Bone marrow (tissue), 2 donors: ENCODE measurements around the gene ANO2.
"Not testable (repeated sequence)": the region's sequence is repeated elsewhere in the genome, so short reads cannot be mapped to it uniquely, and the experiment has no call there.

Source experiments
- DNase-seq, 2 donors: peaks; one replicate each; lab custom pipeline; 2025; lab: John Stamatoyannopoulos, UW

The ANO2 gene

DNA sequence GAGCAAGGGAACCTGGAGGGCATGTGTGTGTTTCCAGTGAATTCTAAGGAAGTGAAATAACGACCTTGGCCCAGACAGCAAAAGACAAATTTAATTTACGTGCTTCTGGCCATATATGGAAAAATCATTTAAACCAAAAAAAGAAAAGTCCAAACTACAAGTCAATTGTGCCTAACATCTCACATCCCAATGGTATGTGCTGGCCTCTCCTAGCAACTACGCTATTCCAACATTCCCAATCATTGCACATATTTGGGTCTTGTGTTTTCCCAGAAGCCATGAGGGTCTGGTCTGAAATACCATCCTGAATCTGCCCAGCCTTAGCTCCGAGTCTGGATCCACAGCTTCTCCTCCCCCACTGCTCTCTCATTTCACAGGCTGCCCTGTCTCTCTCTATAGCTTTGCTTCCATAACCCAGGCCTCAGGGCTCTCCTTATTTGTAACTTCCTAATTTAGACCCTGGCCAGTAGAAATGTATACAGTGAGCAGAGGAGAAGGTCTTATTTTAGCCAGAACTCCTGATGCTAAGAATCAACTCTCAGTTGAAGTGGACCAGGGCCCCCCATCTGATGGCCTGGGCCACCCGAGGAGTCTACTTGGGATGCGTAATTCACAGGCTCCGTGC, 224.6 kb downstream of the ANO2 start:
- DNase-seq = no peak

DNA sequence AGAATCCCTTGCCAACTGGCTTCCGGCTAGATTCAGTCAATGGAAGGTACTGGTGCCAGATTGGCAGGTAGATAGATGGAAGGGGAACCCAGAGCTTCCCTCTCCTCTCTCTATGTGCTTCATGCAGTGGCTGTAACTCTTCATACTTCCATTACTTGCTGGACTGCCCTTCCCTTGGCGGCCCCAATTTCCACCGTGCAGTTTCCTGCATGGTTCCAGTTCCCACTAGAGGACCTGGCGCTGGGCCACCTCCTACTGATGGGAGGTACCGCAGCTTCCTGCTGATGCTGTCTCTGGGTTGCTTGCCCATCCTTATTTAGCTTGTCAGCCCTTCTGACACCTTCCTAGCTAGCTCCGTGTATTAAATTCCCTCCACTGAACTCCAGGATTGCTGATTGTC, 226.4 kb downstream of the ANO2 start:
- no peak for DNase-seq

DNA sequence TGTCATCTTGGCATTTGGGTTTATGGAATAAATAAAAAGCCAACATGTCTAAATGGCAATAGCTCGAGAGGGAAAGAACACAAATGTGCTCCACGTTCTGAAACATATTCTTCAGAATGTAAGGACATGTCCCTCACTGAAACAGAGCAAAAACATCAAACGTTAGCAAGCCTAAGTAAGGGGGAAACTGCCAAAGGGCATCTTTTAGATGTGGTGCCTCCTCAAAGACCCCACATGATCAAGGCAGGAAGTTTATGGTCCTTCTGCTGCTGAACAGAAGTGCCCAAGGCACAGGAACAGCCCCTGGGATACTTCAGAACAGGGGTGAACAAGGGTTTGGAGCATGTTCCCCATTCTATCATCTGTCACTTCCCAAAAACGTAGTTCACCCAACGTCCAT, 227.0 kb downstream of the ANO2 start:
- no peak for DNase-seq

DNA sequence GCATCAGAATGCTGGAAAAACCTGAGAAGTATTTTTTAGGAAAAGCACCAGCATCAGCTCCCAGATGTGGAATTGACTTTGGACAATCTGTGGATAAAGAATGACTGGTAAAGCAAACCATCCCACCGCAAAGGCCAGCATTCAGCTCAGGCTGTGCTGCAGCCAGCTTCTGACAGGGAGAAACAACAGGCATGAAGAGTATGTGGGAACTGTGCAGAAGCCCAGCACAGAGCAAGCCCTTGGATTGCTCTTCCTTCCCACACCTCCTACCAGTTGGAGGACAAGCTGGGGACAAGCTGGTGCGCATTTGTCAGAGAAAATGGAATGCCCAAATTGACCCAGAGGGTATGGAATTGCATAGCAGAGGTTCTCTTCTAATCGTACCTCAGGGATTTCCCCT, 228.1 kb downstream of the ANO2 start:
- DNase-seq = no peak

DNA sequence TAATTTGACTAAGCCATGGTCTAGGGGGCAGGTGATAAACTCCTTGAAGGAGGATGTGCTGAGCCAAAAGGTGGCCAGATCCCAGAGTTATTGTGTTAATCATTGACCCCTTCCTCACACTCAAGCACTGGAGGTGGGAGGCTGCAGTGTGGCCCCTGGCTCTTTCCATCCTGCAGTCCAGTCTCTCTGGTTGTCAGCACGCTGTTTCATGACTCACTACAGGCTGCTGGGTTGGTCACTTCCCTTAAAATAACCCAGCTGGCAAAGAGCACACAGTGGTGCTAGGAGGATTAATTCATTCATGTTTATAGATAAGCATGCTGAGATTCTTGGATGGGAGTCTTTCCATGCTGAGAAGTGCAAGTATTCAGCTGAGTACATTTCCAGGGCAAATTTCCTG, 228.9 kb downstream of the ANO2 start:
- no peak for DNase-seq

DNA sequence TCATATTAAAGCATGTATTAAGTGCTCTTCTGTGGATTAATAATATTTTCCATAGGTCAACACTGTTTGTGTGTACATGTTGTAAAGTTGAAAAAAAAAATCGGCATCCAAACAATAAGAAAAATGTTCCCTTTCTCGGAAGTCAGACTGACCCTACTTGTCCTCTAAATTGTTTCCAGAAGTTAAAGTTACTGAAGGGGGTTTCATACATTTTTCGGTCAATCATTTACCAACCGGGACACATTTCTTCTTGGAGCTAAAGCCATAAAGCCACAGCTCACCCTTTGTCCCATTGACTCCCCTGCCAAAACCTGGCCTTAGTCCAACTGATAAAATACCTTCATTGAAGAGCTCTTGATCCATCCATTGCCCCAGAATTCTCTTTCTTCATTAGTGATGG, 230.0 kb downstream of the ANO2 start:
- DNase-seq = no peak

DNA sequence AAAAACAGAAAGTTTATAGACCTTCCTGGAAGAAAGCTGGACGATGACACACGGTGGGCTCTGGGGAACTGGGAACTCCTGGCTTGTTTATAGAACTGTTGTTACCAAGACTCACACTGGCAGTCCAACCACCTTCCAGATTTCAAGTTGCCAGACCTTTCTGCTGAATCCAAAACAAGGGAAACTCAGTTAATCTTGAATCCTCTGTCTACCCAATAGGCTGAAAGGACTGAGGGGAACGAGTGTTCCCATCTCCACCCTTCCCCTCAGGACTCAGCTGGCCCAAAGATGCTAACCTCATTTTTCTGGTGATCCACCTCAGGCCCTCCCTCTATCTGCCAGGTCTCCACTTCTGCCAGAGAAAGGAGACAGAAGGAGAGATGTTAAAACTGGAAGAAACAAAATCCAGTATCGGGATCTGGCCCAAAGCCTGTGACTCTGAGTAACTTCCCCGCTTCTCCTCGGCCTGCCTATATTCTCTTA, 231.4 kb downstream of the ANO2 start:
- no peak for DNase-seq

DNA sequence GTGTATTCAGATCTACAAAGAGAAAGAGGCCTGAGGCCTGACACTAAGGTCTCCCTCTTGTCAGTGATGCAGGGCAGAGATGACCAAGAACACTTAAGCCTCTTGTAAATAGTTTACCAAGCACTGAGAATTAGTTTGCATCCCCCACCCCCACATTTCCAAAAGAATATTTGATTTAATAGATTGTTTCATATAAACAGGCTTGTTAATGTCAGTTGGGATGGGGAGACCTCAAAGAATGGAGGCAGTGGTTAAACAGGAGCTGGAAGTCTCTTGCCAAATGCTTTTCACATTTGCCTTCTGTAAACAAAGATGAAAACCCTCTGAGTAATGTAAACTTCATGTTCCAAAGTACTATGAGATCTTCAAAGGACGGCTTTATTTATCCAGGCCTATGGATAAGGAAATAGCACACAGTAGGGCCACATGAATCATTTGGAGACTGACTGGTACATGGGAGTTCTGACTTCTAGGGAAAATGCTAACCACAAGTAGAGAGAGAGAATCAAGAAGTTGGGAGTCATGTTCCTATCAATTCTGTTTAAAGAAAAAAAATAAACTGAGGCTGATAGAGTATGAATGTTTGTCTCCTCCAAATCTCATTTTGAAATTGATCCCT, 234.7 kb downstream of the ANO2 start:
- DNase-seq = no peak

DNA sequence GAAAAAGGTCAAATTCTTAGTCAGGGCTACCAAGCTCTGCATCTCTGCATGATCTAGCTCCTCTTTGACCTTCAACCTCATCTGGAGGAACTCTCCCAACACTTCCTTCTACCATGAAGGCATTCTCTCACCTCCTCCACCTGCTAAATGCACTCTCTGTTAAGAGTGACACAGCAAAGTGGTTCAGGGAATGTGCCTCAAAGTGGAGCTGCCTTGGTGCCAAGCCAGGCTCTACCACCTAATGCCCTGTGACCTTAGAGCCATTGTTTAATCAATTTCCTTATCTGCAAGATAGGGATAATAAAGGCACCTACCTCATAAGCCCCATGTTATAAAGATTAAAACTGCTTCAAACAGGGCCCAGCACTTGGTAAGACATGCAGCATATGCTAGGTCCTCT, 236.7 kb downstream of the ANO2 start:
- DNase-seq = no peak

DNA sequence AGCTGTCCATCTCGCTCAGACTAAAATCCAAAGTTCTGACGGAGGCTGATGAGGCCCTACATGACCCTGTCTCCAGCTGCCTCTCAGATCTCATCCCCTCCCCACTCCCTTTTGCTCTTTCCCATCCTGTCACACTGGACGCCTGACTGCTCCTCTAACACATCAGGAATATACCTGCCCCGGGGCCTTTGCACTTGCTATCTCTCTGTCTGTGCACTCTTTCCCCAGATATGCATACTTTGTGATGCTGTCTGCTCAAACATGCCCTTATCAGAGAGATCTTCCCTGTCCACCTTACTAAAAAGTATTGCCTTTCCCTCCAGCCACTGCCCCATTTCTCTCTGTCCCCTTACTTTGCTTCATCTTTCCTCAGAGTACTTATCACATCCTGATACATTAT, 238.8 kb downstream of the ANO2 start:
- DNase-seq = no peak

DNA sequence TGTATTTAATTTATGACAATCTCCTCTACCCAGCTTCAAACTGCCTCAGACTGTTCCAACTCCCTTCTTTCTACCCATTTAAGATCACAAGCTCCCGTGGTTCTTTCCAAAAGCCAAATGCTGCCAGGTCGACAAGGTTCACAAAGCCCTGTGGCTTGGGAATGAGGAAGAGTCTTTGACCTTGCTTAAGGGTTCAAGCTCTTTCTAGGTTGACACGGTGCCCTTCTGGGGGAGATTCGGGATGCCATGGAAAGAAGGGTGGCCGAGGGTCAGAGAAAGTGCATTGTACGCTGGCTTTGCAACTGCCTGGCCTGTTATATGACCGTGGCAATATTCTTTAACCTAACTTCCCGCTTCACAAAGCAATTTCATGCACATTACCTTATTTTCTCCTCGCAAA, 239.3 kb downstream of the ANO2 start:
- no peak for DNase-seq

DNA sequence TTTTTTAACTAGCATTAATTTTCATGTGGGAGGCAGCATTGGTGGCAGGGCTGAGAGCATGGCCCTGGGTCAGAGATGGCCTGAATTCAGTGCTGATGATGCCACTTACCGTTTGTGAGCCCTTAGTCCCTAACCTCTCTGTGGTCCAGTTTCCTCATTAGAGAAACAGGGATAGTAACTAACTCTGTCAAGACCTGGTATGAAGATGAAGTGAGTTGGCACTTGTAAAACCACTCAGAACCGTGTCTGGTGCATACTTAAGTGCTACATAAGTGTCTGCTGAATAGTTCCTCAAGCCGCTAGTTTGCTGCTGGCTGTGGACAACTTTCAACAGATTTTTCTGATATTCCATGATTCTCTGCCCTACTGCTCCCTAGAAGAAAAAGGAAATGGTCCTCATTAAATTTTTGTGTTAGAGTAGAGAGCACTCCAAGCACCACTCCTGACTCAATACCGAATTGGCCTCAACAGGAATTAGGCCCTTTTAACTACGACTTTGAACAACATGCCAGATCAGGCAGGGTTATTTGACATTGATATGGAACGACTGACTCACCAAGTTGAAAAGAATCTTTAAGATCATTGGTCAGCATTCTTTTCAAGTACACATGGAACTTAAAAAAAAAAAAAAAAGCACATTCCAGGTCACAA, 250.2 kb downstream of the ANO2 start:
- DNase-seq = no peak

DNA sequence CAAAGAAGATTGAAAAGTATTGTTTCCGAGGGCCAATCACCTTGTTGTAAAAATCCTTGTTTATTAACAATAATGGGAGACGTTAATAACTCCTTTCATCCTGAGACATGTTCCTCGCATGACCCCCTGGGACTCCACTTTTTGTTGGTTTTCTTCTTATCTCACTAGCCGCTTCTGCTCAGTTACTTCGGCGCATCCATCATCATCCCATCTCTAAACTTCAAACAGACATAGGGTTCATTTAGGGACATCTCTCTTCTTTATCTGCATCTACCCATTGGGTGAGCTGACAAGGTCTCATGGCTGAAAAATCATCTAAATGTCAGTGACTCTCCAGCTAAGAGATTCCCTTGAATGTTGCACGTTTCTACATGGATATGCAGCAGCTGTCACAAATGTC, 252.2 kb downstream of the ANO2 start:
- DNase-seq = no peak

DNA sequence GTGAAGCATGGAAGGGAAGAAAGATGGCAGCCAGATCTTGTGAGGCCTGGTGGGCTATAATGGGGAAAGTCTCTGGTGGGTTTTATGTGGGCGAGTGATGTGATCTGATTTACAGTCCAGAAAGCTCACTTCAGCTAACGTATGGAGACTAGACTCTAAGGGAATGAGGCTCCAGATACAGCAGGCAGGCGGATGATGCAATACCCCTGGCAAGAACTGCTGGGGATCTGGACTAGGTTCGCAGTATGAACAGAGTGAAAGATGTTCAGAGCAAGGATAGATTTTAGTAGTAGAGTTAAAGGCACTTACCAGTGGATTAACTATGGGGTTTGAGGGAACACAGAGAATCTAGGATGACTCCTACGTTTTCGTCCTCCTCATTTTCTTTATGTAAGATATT, 253.1 kb downstream of the ANO2 start:
- DNase-seq = no peak

DNA sequence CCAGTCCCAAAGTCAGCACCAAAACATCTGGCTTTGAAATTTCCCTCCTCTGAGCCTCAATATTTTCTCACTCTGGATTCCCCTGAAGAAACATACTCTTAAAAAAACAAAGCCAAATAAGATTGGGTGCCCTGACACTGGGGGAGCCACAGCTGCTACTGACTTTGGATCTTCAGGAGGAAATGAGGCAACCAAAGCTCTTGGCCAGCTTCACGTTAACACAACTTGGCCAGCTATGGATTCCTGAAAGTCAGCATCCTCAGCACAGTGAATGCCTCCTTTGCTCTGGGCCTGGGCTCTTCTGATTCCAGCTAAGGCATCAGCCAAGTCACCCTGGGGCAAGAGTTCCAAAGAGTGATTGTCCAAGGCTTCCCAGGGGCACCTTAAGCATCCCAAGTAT, 254.8 kb downstream of the ANO2 start:
- no peak for DNase-seq

DNA sequence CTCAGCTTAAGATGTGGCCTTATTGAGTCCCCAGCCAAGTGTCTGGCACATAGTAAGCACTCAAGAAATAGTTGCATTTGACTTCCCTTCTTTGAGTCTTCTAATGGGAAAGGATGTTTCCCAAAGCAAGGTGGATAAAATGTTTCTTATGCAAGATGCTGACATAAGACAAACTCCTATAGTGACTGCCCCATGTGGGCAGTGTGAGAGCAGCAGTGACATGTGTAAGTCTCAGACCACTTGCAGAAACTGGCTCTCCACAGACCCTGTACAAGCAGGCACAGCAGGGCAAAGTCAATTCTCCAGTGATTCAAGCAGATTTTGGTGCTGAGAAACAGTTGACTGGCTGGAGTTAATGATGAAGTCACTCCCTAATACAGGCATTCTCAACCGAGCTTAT, 255.3 kb downstream of the ANO2 start:
- DNase-seq = no peak

DNA sequence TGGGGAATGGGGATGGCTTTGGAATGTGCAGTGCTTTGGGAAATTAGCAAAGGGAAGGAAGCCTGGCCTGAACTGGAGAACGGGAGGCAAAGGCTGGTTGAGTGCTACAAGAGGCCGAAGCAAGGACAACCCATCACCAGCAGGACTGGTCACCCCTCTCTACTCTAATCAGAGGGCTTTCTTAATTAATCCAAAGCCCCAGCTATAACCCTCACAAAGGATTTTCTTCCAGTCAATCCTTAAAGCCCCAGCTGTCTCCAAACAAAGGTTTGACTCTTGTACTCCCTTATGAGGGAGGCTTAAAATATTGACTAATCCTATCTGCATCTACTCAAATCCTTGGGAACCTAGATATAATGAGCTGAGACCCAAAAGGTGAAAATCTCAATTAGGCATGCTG, 256.8 kb downstream of the ANO2 start:
- no peak for DNase-seq

DNA sequence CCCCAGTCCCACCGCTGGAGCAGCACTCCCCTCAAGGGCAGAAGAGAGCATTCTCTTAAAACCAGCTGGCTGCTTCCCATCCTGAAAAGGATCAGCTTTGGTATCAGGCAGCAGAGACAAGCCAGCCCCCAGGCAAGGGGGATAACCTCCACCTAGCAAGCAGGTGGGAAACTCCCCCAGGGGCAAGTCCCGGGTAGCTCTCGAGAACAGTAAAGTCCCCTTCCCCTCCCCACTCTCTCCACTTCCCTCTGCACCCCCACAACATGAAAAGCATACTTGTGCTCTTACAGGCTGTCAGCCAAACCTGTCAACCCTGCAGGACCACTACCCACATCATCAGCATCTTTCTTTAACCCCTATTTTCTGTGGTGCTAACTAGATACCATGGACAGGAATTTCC, 259.1 kb downstream of the ANO2 start:
- DNase-seq = no peak

DNA sequence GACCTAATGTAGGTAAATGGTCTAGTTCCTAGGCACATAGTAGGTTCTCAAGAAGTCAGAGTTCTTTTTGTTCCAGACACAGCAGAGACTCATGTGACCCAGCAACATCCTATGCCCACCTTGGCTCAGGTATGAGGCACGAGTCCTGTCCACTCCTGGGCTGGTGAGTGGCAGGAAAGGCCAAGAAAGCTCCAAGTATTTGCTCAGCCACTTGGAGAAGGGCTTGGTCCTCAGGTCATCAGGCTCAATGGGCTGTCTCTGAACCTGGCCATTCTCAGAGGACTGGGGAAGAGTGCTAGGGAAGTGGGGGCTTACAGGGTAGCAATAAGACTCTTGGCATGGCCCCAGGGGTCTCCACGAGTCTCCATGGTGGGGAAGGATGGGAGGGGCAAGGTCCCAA, 260.1 kb downstream of the ANO2 start:
- DNase-seq = no peak

DNA sequence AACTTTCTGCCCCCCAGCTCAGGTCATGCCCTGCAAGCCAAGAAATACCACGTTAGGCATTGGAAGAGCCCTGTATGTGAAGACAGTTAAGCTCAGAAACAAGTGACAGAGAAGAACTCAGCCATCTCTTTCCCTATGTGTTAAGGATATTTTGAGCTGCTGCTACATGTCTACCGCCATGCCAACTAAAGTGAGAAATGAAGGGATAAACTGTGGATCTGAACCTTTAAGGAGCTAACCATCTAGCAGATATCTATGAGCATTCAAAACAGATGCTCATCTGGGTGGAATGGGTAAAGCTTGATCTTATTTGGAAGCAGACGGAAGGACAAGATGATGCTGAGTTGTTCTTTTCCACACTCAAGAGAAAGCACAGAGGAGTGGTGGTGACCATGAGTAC, 262.5 kb downstream of the ANO2 start:
- no peak for DNase-seq

DNA sequence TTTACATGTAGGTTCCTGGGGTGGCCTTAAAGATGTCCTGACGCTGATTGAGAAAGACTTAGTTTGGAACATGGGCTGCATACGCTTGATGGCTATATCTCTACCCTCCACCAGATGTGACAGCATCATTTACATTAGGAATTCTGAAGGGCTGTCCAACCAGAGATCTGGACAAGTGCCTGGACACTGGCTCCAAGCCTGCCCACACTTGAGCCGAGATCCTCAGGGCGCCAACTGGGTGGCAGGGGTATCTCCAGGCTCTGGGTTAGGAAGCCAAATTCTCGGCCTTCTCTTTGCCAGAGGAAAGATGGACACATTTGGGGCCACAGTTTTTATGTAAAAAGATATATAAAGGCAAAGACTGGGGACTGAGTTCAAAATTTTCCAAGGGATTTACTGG, 266.9 kb downstream of the ANO2 start:
- no peak for DNase-seq

DNA sequence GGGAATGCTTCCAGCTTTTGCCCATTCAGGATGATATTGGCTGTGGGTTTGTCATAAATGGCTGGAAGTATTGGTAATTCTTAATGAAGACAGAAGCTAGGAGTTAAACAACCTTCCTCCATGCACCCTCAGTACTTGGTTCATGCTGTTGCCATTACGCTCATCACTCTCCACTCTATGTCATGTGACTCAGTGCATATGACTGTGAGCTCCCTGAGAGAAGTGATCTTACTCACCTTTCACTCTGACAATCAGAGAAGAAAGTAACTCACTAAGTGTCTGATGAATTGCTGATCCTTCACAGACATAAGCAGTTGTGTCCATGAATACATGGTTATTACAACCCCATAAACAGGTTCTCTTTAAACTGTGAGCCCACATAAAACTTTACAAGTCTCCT, 275.4 kb downstream of the ANO2 start:
- not testable (repeated sequence) for DNase-seq

DNA sequence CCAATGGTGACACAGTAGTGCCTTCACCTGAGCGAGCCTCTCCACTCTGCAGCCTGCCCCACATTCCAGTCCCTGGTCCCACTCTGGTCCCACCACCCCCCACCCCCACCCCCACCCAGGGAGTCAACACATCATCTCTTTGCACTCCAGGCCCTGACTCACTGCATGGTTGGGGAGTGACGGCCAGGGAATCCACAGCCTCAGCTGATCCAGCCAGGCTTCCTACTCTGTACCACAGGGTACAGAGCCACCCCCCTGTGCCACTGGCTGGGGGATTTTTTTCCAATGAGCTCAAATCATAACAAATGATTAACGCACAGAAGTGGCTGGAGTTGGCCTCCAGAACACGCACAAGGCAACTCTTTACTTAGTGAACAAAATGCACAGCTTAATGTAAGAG, 279.4 kb downstream of the ANO2 start:
- no peak for DNase-seq

DNA sequence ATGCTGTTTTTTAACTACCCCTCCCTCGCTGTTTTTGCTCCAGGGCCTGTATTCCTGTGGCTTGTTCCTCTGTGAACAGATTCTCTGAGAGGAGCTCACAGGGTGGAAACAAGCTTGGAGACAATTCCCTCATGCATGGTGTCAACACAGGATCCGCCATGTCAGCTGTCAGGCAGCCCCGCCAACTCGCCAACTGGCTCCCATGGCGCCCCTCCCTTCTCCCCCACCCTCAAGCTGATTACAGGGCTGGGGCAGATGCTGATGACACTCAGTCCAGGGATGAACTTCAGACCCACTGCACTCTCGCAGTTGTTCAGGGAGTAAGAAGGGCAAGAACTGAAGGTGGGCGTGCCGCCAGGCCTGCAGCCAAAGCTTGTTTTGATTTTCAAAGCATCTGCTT, 283.2 kb downstream of the ANO2 start:
- no peak for DNase-seq
